Measurements from ENCODE around the gene SSTR4.

The SSTR4 gene

GRCh38 chr20:23046431-23046830, 11.3 kb downstream of the SSTR4 start:
- in situ Hi-C loops (cut with HindIII; ENCODE audit: low sequenced_read_pairs) = loop anchor here (25.0 kb wide), 1 partner anchor 709 kb away; no protein-coding TSS in a partner anchor
- TF ChIP-seq CTCF (IDR thresholded peaks at IDR 0.05; ENCODE audit: low read depth, low read length, missing control alignments) = no peak
- DNase-seq (ENCODE audit: low read depth) = no peak
- no peak overlapping the region for H3K4me3 ChIP-seq (ENCODE audit: low read depth, low read length)

DNA sequence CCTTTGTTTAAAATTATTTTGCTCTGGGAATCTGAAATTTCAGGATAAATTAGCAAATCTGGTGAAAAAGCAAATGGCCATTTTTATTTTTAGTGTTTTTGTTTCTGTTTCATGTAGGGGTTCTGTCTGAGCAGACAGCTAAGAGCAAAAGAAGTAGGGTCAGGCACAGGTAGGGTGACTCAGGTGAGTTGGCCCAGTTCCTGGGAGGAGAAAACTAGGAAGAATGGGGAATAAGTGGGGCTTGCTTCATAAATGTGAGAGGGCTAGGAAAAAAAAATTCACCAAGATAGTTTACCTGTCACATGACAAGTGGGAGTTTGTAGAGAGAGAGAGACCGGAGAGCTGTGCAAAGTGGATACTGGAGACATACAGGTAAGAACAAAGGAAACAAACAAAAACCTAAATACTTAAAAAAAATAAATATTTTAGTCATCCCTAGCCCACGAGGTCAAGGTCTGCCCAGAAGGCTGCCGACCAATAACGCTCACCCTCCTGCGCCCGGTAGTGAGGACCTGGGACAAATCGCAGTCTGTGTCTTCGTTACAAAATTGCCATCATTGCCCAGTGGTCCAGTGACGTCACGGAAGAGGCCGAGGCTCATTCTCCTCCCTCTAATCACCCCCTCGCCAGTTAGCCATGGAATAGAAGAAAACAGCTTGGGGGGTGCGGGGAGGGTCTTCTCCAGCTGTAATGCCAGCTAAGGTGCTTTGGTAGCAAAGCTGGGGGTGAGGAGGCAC, 12.1 kb downstream of the SSTR4 start:
- in situ Hi-C loops (cut with HindIII; ENCODE audit: low sequenced_read_pairs) = loop anchor here (25.0 kb wide), 1 partner anchor 710 kb away; no protein-coding TSS in a partner anchor
- no peak for TF ChIP-seq CTCF (IDR thresholded peaks at IDR 0.05; ENCODE audit: low read depth, low read length, missing control alignments)
- no peak overlapping the region for H3K4me3 ChIP-seq (ENCODE audit: low read depth, low read length)
- no peak for DNase-seq (ENCODE audit: low read depth)

- no peak for DNase-seq (ENCODE audit: low read depth)
- TF ChIP-seq CTCF (IDR thresholded peaks at IDR 0.05; ENCODE audit: low read depth, low read length, missing control alignments) = no peak
- peak overlapping the region; percentile 45 for H3K4me3 ChIP-seq (ENCODE audit: low read depth, low read length)
- in situ Hi-C loops (cut with HindIII; ENCODE audit: low sequenced_read_pairs) = loop anchor here (25.0 kb wide), 1 partner anchor 710 kb away; no protein-coding TSS in a partner anchor
Measured at GRCh38 chr20:23047738-23048214, 12.7 kb downstream of the SSTR4 start.

DNA sequence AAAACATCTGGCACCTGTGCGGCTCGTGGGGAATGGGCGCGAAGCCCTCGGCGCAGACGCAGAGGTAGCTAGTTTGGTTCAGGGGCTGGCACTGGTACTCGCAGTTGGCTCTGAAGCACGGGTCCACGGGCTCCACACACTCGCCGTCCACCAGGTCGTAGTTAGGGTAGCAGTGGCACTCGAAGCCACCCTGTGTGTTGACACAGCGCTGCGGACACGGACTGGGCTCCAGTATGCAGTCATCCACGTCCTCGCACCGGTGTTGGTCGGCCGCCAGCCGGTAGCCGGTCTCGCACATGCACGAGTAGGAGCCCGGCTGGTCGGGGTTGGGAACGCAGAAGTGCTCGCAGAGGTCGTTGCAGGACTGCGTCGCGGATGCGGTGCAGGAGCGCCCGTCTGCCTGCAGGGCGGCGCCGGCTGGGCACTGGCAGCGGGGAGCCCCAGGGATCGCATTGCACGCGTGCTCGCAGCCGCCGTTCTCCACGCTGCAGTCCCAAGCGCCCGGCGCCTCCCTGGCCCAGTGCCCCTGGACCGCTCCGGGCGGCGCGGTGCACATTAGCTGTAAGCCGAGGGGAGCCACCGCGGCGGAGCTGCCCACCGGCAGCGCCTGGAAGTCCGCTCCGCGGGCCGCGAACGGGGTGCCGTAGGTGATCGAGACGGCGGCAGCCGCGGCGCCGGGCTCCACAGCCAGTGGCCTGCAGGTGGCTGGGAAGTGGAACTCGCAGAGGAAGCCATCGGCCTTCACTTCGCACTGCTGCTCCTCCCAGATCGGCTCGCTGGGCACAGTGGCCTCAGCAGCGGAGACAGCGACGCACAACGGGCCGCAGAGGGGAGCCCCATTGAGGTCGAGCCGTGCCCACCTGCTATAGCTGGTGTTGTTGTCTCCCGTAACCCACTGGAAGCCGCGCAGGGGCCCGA, 13.4 kb downstream of the SSTR4 start:
- no peak for DNase-seq (ENCODE audit: low read depth)
- in situ Hi-C loops (cut with HindIII; ENCODE audit: low sequenced_read_pairs) = loop anchor here (25.0 kb wide), 1 partner anchor 711 kb away; no protein-coding TSS in a partner anchor
- peak overlapping the region; percentile 45 for H3K4me3 ChIP-seq (ENCODE audit: low read depth, low read length)
- TF ChIP-seq CTCF (IDR thresholded peaks at IDR 0.05; ENCODE audit: low read depth, low read length, missing control alignments) = peak; percentile 37

DNA sequence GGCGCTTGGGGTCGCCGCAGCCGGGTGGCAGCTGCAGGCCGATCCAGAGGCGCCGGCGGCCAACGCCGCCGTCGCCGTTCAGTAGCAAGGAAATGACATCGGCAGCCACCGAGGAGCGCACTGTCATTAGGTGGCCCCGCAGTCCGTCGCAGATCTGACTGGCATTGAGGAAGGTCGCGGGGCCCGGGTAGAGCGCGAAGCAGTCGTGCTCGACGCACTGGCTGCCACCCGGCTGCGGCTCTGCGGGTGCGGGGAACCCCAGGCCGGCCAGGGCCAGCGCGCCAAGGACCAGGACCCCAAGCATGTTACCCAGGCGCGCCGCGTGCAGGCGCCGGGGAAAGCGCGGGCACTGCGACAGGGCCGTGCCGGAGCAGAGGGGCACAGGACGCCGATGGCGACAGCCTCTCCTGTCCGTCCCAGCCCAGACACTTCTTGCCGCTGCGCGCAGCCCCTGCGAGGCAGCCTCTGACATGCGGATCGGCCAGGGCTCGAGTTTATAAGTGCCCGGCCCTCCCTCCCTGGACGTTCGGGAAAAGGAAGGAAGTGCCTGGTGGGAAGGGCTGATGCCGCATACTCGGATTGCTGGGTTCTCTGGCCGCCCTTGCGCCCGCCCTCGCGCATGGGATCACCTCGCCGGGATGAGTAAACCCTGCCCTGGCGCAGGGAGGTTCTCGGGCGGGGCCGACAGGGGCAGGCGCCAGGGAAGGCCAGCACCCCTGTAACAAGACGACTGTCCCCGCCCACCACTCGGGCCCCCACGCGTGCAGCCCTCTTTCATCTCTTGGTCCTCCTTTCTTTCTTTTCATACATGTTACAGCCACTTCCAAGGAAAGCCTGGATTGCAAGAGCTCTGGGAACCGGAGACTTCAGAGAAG, 14.3 kb downstream of the SSTR4 start, which contains the start of gene THBD:
Gene THBD (minus strand): TSS at position 472 of the 875 bp plus-strand sequence. CDS start 168 bp downstream, at position 304.
- in situ Hi-C loops (cut with HindIII; ENCODE audit: low sequenced_read_pairs) = loop anchor here (25.0 kb wide), 1 partner anchor 712 kb away; no protein-coding TSS in a partner anchor
- TF ChIP-seq CTCF (IDR thresholded peaks at IDR 0.05; ENCODE audit: low read depth, low read length, missing control alignments) = no peak
- H3K4me3 ChIP-seq (ENCODE audit: low read depth, low read length) = peak within 1 kb of the TSS; percentile 45
- DNase-seq (ENCODE audit: low read depth) = no peak
